NT2/D1 (cell line): ENCODE measurements around the gene TNS3.

Experiments used
- SUZ12 ChIP-seq: IDR thresholded peaks from 2 replicates; pipeline ENCODE4 v1.6.1; 2011; ENCODE audit not compliant: insufficient read length, insufficient read depth; ENCODE audit errors: extremely low read depth
- YY1 ChIP-seq: IDR thresholded peaks from 2 replicates; pipeline ENCODE4 v1.6.1; 2011; ENCODE audit not compliant: insufficient read length, insufficient read depth
- ZNF274 ChIP-seq: IDR thresholded peaks from 2 replicates; pipeline ENCODE4 v1.6.1; 2011; ENCODE audit warnings: mild to moderate bottlenecking, low read depth, low read length

- no peak for TF ChIP-seq YY1
- TF ChIP-seq SUZ12: no peak
- no peak for TF ChIP-seq ZNF274
Observed at GRCh38 chr7:47551668-47552440, 30.1 kb downstream of the TNS3 start.
